Measurements from ENCODE around the gene SIL1.
"Not testable (repeated sequence)": the region's sequence is repeated elsewhere in the genome, so short reads cannot be mapped to it uniquely, and the experiment has no call there.

The SIL1 gene

DNA sequence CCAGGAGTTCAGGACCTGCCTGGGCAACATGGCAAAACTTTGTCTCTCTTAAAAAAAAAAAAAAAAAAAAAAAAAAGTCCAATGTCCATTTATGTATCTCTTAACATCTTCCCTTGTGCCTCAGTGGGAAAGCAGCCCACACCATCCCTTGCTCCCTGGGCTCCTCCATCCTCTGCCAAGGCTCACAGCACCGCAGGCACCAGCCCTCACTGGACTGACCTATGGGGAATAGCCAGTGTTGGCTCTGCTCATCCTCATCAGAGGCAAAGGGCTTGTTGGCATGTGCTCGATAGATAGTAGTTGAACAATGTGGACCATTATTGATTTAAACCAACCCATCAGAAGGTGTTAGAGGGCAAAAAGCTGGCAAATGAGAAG is 261.2 kb downstream of the SIL1 start:
- no peak for DNase-seq

DNA sequence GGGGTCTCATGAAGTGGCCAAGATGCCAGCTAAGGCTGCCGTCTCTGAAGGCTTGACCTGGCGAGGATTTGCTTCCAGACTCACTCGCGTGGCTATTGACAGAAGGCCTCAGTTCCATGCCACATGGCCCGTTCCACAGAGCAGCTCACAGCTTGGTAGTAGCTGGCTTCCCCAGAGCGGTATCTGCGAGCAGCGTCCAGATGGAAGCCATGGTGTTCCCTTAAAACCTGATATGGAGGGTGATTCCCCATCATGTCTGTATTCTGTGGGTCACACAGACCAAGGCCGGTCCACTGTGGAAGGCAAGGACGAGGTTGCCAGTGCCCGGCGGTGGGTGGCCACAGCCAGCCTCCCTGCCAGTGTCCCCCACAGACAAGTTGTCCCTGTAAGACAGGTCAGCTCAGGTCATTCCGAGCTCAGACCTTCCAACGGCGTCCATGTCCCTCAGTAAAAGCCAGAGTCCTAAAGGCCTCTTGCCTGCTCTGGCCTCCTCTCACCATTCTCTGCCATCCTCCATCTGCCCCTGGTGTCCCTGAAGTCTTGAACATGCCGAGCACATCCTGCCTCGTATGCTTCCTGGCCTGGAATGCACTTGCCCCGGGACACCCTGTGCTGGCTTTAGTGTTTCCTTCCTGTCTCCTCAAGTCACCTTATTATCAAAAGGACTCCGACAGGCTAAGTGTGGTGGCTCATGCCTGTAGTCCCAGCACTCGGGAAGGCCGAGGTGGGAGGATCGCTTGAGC is 261.8 kb downstream of the SIL1 start:
- DNase-seq = no peak

DNA sequence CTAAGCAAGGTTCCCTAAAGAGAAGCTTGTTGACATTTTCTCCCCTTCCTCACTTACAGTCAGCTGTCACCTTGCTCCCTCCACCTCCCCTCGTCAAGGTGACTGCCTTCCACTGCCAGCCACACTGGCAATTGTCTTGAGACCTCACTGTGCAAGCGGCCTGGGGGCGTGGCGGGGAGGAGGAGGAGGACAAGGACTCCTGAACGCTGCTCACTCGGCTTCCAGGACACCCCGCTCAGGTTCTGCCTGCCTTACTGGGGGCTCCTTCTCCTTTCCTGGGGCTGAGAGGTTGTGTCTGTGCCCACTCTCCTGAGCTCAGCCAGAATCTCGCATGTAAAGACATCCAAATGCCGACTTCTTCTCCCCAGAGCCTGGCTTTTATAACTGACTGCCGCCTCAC is 262.7 kb downstream of the SIL1 start:
- DNase-seq = no peak

DNA sequence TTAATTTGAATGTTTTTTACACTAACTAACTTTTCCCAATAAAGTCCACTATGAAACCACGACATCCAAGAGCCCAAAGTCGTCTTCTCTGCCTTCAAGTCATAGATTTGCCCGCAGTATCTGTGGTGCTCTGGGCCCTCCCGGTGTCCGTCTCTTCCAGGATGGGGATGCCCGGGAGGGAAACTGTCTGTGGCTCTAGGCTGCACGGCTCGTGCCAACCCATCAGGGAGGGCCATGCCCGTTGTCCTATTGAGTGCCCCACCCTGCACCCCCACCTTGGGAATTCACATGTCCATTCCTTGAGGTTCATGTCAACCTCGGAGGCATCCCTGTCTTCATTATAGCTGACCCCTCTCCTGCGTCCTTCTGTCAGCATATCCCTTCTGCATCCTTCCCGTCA is 263.2 kb downstream of the SIL1 start:
- no peak for DNase-seq

DNA sequence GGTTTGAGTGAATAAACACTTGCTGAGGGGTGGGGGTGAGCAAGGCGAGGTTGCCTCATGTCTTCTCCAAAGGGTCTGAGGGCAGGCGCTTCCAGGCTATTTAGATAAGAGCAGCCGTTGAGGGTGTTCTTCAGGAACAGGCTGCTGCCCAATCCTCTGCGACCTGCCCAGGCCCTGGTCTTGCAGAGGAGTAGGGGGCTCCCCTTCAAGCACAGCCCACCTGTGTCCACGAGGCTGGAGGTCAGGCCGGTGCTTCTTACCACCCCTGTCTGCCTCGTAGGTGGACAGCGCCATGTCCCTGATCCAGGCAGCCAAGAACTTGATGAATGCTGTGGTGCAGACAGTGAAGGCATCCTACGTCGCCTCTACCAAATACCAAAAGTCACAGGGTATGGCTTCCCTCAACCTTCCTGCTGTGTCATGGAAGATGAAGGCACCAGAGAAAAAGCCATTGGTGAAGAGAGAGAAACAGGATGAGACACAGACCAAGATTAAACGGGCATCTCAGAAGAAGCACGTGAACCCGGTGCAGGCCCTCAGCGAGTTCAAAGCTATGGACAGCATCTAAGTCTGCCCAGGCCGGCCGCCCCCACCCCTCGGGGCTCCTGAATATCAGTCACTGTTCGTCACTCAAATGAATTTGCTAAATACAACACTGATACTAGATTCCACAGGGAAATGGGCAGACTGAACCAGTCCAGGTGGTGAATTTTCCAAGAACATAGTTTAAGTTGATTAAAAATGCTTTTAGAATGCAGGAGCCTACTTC is 264.5 kb downstream of the SIL1 start:
- no peak for DNase-seq

DNA sequence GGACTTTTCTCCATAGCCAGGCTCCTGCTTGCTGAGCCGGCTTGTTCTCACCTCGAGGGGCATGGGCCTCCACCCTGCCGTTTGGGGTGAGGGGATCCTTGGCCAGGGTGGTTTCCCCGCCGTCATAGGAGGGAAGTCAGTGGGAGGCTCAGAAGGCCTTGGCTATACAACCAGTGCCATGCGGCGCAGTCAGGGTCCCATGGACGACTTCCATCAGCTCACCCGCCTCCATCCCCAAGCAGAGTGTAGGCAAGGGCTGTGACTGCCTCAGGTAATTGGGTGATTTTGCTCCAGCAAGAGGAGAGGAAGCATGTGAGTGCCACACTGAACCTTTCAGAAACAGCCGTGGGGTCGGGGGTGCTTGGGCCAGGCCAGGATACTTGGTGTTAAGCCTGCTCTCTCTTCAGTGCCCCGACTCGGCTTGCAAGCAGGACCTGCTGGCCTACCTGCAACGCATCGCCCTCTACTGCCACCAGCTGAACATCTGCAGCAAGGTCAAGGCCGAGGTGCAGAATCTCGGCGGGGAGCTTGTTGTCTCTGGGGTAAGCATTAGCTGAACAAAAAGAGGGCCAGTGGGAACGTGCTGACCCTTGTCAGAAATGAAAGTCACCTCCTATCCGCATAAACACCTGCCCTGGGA is 265.9 kb downstream of the SIL1 start:
- no peak for DNase-seq

DNA sequence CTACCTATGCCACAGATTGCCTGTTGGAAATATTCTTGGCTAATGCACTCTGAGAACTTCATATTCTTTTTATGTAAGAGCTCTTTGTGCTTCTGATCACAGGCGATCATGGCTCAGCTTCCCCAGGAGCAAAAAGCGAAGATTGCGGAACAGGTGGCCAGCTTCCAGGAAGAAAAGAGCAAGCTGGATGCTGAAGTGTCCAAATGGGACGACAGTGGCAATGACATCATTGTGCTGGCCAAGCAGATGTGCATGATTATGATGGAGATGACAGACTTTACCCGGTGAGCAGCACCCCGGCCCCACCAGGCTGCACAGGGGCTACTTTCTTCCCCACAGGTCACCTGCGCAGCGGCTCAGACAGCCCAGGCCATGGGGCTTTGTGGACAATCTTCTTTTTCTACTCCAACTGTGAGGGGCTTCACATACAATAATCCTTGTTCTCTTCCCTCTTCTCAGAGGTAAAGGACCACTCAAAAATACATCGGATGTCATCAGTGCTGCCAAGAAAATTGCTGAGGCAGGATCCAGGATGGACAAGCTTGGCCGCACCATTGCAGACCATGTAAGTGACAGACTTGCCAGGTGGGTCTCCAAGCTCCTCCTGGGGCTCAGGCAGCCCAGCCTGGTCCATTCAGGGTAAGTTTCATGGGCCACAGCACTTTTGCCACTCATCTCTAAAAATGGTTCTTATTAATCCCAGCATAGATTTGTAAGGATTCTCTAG is 267.6 kb downstream of the SIL1 start:
- no peak for DNase-seq

DNA sequence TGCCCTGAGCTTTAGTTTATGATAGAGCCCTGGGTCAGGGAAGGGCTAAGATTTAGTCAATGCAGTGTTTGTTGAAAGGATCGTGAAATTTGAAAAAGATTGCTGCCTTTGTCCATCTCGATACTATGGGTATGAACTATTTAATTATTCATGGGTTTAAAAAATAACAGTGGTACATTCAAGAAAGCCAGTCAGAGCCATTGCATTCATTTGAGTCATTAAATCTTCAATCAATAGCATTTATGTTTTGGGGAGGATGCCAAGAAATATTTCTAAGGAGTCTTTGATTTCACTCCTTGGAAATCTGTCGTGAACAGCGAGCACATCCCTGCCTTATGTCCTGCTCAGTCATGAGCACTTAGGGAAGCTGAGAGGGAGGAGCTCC is 268.6 kb downstream of the SIL1 start:
- no peak for DNase-seq

DNA sequence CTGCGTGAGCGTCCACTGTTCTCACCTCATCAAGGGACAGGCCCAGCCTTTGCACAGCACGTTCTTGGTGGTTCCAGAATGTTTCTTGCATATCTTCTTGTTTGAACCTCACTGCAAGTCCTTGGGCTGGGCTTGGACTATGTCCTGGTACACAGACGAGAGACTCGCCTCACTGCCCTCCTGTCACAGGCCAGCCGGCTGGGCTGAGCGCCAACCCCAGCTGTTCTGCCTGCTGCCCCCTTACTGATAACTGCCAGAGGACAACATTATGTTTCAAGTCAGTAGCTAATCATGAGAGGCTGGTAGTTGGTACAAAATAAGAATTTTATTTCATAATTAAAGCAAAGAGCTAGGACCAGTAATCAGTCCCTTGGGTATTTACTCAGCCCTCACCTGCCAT is 270.2 kb downstream of the SIL1 start:
- no peak for DNase-seq

DNA sequence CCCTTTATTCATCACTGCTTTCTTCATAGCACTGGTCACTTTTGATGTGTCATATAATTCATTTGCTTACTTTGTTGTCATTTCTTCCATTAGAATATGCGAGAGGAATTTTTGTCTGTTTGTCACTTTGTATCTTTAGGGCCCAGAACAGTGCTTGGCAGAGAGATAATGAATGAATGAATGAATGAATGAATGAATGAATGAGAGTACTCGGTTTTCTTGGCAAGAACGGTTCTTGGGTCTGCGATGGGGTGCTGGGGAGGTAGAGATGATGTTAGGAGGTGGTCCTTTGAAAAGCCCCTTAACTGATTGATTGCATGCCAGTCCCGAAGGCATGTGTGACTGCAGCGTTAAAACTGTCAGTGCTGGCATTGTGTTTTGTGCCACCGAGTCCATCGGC is 270.6 kb downstream of the SIL1 start:
- DNase-seq = no peak

DNA sequence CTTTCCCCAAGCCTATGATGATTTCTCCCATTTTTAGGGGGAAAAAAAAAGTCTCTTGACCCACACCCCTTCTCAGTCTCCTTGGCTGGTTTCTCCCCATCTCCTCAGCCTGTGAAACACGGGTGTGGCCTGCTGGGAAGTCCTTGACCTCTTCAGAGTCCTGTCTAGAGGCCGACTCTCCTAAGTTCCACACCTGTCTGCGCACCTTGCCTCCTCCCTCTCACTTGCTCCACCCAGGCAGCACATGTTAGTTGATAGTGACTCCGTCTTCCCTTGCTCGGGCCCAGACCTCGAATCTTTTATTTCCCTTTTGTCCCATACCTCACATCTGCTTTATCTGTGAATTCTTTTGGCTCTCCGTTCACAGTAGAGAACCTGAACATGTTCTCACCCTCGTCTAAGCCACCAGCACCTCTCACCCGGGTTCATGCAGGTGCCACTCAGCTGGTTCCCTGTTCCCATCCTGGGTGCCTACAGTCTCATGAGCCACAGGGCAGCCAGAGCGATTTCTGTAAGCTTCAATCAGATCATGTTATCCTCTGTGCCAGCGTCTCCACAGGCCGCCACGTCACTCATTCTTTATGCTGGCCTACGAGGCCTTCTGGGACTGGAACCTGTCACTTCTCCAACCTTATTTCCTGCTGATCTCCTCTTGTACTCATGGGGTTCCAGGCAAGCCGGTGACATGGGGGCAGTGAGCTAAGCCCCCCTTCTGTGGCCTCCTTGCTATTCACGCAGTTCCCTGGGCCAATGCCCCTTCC is 271.3 kb downstream of the SIL1 start:
- DNase-seq = no peak

DNA sequence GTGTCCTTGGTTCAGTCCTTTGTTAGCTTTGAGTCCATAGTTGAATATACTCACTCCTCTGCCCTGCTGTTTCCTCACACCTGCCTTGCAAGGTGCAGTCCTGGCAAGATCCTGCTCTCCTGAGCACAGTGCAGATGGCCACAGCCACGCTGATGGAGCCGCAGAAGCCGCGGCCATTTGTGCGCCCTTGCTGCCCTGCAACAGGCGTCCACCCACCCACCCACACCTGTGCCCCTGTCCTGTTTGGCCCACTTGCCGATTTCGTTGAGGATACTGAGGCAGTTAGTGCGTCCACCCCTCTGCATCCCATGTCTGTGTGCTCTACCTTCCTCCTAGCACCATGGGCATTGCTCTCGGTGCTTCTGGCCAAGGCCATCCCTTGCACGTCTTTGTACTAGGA is 271.9 kb downstream of the SIL1 start:
- no peak for DNase-seq

DNA sequence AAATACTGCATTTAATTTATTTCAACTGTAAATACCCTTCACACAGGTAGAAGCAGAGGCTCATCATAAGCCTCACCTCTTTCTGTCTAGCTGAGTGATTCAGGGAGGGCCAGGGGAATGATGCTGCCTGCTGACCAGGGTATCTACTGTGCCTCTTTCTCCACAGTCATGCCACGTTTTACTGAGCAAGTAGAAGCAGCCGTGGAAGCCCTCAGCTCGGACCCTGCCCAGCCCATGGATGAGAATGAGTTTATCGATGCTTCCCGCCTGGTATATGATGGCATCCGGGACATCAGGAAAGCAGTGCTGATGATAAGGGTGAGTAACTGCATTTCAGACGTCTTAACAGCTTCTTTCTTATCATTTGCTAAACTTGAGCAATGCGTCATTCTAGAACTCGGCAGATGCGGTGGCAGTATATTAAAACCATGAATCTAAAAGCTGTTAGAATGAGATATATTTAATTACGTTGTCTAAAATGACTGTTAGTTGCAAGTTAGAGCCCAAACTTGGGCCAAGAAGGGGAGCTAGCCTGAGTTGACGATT is 273.0 kb downstream of the SIL1 start:
- DNase-seq = no peak

DNA sequence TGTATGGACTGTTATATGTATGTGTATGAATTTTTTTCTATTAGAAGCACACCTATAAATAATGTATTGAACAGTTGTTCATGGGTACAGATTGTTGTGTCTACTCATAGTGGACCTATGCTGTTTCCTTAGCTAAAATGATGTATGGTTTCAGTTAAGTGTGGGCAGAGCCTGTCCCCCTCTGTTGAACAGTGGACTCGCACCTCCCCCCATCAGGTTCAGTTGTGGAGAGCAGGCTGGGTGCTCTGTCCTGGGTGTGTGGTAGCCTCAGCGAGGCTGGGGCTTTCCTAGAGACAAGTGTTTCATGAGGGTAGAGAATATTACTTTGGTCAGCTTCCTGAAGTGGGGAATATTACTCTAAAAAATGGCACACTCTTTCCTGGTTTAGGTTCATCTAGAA is 275.7 kb downstream of the SIL1 start:
- no peak for DNase-seq

DNA sequence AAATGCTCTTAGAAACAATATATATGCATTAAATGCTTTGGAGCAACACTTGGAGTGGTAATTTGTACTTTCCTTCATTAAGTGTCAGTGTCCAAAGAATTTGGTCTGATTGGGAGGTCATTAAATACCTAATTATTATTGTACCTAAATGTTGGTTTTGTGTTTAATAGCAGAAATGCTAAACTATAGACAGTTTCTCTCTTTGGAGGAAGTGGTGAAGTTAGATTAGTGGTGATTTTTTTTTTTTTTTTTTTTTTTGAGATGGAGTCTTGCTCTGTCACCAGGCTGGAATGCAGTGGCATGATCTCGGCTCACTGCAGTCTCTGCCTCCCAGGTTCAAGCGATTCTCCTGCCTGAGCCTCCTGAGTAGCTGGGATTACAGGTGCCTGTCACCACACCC is 276.8 kb downstream of the SIL1 start:
- DNase-seq = not testable (repeated sequence)

DNA sequence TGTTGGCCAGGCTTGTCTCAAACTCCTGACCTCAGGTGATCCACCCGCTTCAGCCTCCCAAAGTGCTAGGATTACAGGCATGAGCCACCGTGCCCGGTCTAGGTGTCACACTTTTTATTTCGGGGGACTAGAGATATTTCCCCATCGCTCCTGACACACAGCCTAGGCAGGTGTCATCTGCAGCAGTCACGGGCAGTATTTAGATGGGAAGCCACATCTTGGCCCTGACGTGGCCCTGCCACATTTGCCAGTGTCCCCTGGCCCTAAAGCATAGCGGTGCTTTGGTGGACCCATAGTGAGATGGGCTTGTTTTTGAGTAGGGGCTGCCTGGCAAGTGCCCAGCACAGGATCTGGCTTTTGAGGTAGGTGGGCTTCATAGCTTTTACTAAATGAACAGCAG is 278.0 kb downstream of the SIL1 start:
- DNase-seq = no peak

DNA sequence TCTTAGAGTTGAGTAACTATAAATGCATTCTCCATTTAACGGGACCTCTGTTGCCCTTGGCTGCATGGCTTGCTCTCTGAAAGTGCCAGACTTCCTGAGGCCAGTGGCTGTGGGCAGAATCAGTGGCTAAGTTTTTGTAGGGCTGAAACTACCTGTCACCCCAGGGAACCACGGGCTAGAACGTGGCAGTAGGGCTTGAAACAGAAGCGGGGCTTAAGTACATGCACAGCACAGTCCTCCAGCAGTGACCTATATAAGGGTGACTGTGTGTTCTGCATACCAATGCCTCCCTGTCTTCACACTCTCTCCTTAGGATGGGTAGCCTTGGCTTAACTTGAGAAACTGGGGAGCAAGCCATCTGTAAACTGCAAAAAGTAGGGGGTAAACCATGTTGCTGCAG is 279.5 kb downstream of the SIL1 start:
- no peak for DNase-seq

DNA sequence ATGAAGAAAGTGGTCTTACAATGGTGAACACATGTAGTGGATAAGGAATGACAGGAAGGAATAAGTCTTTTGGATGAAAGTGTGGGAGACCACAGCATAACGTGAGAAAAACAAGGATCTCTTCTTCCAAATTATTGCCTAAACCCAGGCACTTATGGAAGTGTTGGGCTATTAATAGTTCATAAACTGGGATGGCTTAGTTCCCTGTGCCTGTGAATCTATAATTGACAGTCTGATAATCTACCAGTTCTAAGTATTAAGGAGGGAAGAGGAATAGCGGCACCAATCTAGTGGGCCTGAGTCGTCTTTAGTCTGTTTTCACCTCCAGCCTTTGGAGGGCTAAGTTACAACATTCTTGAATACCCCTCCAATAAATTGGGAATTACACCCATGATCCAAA is 283.8 kb downstream of the SIL1 start:
- DNase-seq = no peak

DNA sequence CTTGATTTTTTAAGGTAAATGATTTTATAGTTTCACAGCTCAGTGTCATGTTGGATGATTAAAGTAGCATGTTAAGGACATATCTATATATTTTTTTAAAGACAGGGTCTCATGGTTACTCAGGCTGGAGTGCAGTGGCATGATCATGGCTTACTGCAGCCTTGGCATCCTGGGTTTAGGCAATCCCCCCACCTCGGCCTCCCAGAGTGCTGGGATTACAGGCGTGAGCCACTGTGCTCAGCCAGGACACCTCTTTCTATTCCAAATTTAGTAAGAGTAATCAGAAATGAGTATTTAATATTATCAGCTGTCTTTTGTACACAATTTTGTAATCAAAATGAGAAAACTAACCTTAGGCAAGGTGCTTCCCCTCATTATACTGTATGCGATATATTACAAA is 284.4 kb downstream of the SIL1 start:
- no peak for DNase-seq

DNA sequence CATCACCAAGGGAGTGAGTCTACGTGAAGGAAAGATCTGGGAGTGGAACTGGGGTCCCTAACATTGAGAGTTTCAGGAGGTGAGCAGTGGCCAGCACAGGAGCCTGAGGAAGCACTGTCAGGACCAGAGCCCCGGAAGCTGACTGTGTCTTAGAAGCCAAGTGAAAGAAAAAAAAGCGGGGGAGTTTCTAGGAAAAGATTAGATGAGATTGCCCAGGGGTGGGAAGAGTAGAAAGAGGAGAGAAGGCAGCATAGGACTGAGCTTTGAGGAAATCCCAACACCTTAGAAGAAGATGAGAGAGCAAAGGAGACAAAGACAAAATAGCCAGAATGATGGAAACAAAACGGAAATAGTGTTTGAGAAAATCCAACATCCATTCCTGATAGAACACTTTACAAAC is 286.1 kb downstream of the SIL1 start:
- no peak for DNase-seq

DNA sequence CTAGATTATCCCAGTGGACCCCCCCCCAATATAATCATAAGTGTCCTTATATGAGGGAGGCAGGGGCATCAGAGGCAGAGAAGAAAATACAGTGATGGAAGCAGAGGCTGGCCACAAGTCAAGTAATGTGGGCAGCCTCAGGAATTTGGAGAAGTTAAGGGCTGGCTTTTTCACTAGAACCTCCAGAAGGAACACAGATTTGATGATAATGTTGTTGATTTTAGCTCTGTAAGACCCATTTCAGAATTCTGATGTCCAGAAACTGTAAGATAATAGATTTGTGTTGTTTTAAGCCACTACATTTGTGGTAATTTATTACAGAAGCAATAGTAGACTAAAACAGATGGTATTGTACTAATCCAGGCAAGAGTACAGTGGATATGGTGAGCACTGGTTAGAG is 286.7 kb downstream of the SIL1 start:
- no peak for DNase-seq

DNA sequence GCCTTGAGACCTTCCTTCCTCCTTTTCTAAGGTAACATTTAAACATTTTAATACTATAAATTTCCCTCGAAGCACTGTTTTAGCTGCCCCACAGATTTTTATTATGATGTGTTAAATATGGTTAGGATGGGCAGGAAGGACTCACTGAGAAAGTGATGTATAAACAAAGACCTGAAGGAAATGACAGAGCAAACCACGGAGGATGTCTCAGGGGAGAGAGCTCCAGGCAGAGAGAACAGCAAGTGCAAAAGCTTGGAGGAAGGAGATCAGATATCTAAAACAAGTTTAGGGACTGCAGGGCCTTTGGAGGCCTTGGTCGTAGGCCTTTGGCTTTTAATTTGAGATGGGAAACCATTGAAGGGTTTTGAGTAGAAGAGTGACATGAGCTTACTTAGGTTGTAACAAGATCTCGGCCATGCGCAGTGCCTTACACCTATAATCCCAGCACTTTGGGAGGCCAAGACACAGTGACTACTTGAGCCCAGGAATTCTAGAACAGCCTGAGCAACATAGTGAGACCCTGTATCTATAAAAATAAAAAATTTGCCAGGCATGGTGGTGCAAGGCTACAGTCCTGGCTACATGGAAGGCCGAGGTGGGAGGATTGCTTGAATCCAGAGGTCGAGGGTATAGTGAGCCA is 287.5 kb downstream of the SIL1 start:
- DNase-seq = no peak
